Measurements from ENCODE around the gene TMEM248. TPM values are rescaled to one million over a fixed set of nuclear protein-coding genes. Genes with fewer than 3 reads are reported as not detected.
"Not testable (repeated sequence)": the region's sequence is repeated elsewhere in the genome, so short reads cannot be mapped to it uniquely, and the experiment has no call there.

Gene TMEM248
- total and polyA plus RNA-seq, 9 donors, result 51.8 to 118 (median 100) TPM

- H3K27ac ChIP-seq, result peak overlapping the region; percentile 87 to 99
- H3K9me3 ChIP-seq; H3K4me1 ChIP-seq (ENCODE audit: insufficient read depth); intact Hi-C loops (cut with DNase I); H3K27me3 ChIP-seq; H3K36me3 ChIP-seq: not testable (repeated sequence)
- WGBS, 3 donors, result 0 to 1% (median 0%) methylated on average over 9 of the region's 9 CpGs
- TF ChIP-seq CTCF (IDR thresholded peaks at IDR 0.05), result peak in 2 of 3 donors; percentile 16 to 25
- DNase-seq, result peak; percentile 44 to 68 (median 58)
- H3K4me3 ChIP-seq, result peak overlapping the region; percentile 75
Observed at GRCh38 chr7:66994691-66995049, 73.6 kb downstream of the TMEM248 start.

- H3K27me3 ChIP-seq; intact Hi-C loops (cut with DNase I); H3K36me3 ChIP-seq; H3K9me3 ChIP-seq; H3K4me1 ChIP-seq (ENCODE audit: insufficient read depth): not testable (repeated sequence)
- Histone ChIP-seq H3K4me3 (peak within 1 kb of the TSS; percentile 75), H3K27ac (peak within 1 kb of the TSS; percentile 87 to 99)
- peak; percentile 92 to 97 (median 92) for DNase-seq
- TF ChIP-seq CTCF (IDR thresholded peaks at IDR 0.05) (peak in 2 of 3 donors; percentile 13 to 16), POLR2A (IDR thresholded peaks at IDR 0.05) (peak; percentile 97)
- 0% methylated on average over 58 to 59 of the region's 59 CpGs for WGBS, 3 donors
Observed at GRCh38 chr7:66995050-66995776, 74.2 kb downstream of the TMEM248 start, which contains the start of gene SBDS. SBDS (minus strand) TSS chr7:66995586; CDS start chr7:66995417, 169 bp downstream.

GRCh38 chr7:66996444-66997191 is 75.6 kb downstream of the TMEM248 start, which contains the start of gene TYW1:
TYW1 (plus strand) TSS chr7:66996833; CDS start chr7:66996979, 146 bp downstream.
- H3K4me1 ChIP-seq (ENCODE audit: insufficient read depth); H3K36me3 ChIP-seq; intact Hi-C loops (cut with DNase I); H3K9me3 ChIP-seq; H3K27me3 ChIP-seq: not testable (repeated sequence)
- DNase-seq, result peak; percentile 97 to 99 (median 99)
- H3K27ac ChIP-seq, result peak within 1 kb of the TSS in 1 of 2 donors; percentile 65
- 0 to 1% (median 1%) methylated on average over 36 to 44 of the region's 44 CpGs for WGBS, 3 donors
- peak within 1 kb of the TSS; percentile 75 for H3K4me3 ChIP-seq
- TF ChIP-seq POLR2A (IDR thresholded peaks at IDR 0.05), result peak; percentile 21

- H3K4me3 ChIP-seq; DNase-seq; H3K27ac ChIP-seq; H3K27me3 ChIP-seq; H3K9me3 ChIP-seq; intact Hi-C loops (cut with DNase I); H3K36me3 ChIP-seq; H3K4me1 ChIP-seq (ENCODE audit: insufficient read depth): not testable (repeated sequence)
- WGBS, 3 donors, result 35 to 38% (median 37%) methylated on average over 4 to 5 of the region's 5 CpGs
Observed at GRCh38 chr7:67000601-67001258, 79.7 kb downstream of the TMEM248 start.

GRCh38 chr7:67004145-67004544 is 83.1 kb downstream of the TMEM248 start:
- H3K27ac ChIP-seq; H3K4me3 ChIP-seq; H3K27me3 ChIP-seq; intact Hi-C loops (cut with DNase I); H3K4me1 ChIP-seq (ENCODE audit: insufficient read depth); H3K36me3 ChIP-seq; DNase-seq; H3K9me3 ChIP-seq: not testable (repeated sequence)
- 80 to 88% (median 80%) methylated on average over 2 of the region's 2 CpGs for WGBS, 3 donors
